GM19023 (cell line): ENCODE measurements around the gene SLC6A6.
"Not testable (repeated sequence)": the region's sequence is repeated elsewhere in the genome, so short reads cannot be mapped to it uniquely, and the experiment has no call there.

Experiments
- ATAC-seq: cut with Tn5 transposase; IDR thresholded peaks from one replicate; pipeline ENCODE4 v1.9.1; 2021; ENCODE audit warnings: mild to moderate bottlenecking, moderate library complexity; ENCODE audit not compliant: unreplicated experiment

The SLC6A6 gene

DNA sequence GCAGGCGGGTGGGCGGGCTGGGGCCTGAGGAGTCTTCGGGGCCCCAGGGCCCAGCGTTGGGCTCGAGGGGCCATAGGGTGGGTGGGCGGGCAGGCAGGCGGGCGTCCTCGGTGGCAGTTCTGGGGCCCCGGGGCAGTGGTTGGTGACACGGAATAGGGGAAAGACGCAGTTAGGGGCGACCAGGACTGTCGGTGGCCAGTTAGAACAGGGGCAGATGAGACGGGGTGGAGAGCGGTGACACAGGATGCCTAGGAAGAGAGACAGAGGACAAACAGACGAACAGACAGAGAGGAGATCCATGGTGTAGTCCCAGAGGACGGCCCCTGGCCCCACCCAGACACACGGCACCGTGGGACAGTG lies 101.3 kb downstream of the SLC6A6 start:
- ATAC-seq: no peak

DNA sequence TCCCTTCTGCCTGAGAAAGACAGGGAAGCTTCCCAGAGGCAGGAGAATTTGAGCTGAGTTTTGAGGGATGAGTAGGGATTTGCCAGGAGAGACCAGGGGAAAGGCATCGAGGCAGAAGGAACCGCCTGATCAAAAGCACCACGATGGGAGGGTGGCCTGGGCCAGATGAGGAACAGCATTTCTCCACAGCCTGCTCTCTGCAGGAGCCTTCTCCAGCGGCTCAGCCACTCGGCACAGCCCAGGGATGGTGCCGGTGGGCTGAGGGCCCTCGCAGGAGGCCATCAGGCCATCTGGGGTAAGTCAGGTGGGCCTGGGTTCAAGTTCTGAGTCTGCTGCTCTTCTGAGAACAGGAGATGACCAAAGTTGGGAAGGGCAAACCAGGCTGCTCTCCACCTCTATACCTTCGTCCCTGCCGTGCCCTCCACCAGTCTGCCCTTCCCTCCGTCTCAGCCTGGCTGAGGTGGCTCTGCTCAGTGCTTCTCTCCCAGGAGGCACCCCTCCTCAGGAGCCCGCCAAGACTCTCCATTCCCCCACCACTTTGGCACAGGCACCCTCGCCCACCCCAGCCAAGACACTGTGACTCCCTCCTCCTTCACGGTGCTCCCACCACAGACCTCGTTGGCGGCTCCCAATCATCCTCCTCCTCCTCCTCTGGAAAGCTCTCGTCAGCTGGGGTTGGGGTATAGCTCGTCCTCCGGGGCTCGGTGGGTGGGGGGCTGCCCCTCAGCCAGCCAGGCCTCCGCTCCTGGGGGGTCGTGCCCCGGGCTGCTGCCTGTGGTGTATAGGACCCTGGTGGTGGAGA lies 102.8 kb downstream of the SLC6A6 start:
- no peak for ATAC-seq

DNA sequence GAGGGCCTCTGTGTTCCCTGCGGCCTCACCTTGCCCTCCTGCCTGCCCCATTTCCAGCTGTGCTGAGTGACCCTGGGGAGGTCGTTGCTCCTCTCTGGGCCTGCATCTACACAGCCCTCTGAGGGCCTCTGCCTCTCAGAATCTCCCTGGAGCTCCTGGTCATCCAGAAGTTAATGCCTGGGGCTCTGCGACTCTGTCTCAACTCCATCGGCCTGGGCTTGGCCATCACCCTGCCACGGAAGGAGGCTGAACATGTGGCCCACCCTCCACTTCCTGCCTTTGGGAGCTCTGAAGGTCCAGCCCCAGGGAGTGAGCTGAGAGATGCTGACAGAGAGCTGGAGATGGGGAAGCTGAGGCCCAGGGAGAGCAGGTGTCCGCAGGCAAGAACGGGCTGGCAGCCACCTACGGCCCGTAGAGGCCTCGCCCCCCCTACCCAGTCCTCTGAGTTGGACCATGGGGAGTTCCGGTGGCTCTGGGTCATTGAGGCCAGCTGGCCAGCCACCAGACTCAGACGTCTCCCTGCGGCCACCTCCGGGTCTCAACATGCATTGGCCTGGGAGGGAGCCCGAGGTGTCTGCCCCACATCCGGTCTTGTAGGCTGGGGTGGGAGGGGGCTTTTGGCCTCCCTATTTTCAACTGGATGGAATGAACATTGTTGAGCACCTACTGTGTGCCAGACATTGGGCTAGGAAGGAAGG lies 103.5 kb downstream of the SLC6A6 start:
- ATAC-seq: no peak

DNA sequence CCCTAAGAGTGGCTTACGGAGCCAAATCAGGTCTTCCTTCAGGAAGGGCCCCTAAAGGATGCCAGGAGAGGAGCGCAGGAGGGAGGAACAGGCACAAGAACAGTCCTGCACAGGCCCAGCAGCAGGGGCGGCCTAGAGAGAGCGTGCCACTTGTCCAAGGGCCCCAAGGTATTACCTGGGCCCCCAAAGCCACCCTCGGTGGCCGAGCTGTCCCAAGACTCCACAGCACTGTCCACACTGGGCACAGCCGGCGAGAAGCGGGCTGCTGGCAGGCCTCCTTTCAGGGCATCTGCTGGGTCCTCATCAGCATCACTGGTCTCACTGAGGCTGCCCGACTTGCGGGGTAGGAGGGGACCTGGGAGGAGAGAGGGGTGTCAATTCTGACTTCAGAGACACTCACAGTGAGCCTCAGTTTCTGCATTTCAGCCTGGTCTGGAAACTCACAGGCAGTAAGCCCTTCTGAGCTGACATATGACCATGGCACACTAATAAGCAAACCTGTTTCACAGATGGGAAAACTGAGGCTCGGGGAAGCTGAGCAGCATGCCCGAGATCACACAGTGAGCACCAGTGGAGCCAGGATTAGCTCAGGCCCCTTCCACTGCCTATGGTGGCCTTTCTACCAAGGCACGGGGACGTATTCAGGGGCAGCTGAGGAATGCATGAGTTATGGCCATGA lies 104.4 kb downstream of the SLC6A6 start:
- ATAC-seq: no peak

DNA sequence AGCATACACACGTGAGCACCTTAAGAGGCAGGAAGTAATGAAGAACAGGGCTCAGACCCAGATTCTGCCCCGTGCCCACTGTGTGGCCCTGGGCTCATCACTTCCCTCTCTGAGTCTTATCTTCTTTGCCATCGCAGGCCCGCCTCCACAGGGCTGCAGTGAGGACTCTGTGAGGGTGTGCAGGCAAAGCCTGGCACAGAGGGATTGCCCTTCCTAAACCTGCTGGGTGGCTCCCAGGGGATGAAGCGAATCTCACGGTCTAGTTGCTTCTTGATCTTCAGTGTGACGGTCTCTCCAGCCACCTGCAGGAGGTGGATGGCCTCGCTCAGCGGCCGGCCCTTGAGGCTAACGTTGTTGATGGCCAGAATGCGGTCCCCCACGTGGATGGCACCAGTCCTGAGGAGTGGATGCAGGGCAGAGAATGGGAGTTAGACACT lies 104.9 kb downstream of the SLC6A6 start:
- no peak for ATAC-seq

DNA sequence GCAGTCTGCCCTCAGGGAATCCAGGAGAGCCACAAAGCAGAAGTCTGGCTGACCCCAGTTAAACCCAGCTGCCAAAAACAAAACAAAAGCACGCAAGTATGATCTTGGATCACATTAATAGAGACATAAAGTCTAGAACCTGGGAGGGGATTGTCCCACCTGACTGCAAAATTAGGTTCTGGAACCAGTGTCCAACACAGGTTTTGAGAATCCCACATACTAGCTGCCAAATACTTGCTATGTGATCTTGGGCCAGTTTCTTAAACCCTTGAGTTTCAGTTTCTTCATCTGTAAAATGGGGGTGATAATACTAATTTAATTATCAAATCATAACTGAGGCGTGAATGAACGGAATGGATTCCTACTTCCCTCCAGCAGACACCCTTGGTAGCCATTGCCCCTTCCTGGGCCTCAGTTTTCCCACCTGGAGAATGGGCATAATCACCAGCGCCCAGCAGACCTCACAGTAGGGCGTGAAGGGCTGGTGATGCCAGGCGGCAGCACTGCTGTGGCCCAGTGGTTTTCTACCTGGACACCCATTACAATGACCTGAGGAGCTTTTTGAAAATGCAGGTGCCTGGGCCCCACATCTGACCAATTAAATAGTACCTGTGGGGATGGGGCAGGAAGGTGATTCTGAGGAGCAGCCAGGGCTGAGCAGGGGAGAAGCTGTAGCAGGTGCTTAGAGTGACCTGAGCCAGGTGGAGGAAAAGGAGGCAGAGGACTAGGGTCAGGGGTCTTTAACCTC lies 105.5 kb downstream of the SLC6A6 start:
- no peak for ATAC-seq

DNA sequence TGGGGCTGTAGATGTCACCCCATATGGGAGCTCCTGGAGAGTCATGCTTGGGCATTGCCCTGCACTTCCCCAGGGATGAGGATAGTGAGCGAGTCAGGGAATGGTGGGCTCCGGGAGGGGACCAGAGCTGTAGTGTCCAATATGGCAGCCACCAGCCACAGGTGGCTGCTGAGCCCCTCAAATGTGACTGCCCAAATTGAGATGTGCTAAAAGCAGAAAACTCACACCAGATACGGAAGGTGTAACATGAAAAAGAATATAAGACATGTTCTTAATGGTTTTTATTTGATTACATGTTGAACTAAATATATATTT lies 106.1 kb downstream of the SLC6A6 start:
- ATAC-seq: no peak

DNA sequence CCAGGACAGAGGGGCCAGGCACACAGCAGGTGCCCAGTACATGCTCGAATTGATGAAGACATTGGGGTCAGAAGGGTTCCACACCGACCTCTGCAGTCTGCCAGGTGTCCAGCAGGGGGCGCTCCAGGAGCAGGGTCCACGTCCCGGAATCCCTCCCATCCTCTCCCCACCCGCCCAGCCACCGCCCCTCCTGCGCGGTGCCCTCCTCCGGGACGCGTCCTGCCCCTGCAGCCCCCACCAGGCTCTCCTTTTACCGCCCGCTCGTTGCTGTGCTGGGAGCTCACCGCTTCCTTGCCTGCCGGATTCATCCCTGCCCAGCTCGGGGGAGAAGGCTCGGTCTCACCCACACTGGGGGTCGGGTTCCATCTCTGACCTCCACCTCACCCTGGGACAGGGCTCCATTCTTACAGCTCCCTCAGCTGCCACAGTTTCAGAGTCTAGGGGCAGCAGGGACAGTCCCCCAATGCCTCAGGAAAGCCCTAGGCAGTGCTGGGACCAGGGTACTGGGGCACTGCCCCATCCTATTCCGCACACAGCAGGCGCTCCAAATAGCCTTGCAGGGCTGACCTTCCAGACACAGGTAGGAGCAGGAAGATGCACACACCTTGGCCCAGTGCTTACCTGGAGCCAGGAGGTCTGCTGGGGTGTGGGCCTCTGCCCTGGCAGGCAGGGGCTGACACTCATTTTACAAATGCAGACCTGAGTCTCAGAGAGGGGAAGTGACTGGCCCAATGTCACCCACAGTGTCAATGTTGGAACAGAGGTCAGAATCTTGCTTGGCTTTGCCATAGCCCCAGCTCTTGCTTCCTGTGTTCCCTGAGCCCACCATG lies 106.8 kb downstream of the SLC6A6 start:
- no peak for ATAC-seq

DNA sequence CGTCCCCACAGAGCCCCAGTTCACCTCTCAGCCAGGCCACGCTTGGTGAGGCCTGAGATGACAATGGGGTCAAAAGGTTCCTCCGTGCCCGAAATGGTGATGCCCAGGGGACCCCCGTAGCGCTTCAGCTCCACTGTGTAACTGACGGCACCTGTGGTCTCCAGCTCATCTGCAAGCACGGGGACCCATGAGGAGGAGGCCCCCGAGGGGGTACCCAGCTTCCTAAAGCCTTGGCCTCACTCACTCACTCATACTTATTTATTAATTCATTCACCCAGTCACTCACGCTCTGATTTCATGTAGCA lies 107.3 kb downstream of the SLC6A6 start:
- no peak for ATAC-seq

DNA sequence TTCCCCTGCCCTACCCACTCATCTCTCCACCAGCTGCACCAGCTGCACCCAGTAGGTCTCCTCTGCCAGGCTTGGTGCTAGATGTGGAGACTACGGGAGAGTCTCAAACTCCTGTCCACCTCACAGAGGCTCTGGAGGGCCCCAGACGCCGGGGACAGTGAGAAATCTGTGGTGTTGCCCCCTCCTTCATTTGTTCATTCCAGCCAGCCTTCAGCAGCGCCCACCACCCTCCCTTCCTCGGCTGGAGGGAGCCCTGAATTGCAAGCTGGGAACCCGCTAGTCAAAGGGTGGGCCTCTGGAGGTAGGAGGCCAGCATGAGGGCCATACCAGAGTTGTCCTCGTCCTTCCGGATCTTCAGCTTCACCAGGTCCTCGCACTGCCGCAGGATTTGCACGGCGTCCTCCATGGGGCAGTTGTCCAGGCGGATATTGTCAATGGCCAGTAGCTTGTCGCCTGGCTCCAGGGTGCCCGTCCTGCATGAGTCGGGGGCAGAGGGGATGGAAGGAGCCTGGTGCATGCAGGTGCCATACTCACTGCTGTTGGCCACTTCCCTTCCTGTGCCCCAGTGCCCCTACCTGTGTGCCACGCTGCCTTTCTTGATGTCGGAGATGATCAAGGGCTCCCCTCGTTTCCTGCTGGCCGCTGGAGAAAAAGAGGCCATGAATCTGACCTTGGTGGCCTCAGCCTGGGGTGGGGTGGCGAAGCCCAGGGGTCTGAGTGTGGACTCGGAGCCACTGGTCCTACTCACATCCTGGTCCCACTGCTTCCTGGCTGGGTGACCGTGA lies 108.6 kb downstream of the SLC6A6 start:
- no peak for ATAC-seq

DNA sequence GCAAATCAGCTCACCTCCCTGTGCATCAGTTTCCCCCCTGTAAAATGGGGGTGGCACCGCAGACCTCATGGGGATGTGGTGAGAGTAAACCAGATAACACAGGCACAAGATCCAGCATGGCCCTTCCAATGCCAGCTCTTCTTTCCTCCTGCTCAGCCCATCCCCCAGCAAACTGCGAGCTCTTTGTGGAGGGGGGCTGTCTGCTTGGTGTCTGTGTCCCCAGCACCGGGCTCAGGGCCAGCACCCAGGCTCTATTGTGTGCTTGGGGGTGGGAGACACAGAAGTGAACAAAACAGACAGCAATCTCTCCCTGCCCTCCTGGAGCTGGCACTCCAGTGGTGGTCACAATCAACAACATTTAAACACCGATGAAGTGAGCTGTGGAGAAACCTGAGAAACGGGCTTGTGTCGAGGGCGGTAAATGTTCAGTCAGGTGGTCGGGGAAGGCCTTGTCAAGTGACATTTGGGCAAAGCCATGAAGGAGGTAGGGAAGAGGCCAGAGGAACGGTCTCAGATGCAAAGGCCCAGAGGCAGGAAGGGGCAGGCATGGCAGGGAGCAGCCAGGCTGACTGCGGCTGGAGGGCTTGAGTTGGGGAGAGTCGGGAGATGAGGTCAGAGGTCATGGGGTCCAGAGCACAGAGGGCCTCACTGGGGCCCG lies 109.3 kb downstream of the SLC6A6 start:
- ATAC-seq: no peak

DNA sequence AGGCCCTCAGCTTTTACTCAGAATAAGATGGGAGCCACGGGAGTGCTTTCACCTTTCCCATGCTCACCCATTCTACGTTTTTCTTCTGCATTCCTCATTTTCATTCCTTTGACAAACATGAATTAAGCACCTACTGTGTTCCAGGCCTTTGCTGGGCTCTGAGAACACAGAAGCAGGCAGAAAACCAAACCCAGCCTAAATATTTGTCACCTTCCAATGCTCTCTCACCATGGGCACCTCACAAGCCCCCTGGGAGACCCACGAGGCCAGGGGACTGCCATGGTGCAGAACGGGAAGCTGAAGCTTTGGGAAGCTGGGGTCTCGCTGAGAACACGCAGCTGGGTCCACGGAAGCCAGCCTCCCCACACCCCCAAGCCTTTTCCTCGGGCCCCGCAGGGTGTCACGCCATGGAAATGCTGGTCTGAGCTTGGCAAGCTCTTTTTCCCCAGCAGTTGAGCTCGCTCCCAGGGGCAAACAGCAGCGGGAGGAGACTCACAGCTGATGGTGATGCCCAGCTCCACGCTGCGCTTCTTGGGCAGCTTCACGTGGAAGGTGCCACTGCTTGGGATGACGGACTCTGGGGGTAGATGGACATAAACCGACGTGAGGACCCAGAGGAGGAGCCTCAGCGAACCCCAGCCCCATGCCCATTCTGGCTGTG lies 110.0 kb downstream of the SLC6A6 start:
- ATAC-seq: no peak

DNA sequence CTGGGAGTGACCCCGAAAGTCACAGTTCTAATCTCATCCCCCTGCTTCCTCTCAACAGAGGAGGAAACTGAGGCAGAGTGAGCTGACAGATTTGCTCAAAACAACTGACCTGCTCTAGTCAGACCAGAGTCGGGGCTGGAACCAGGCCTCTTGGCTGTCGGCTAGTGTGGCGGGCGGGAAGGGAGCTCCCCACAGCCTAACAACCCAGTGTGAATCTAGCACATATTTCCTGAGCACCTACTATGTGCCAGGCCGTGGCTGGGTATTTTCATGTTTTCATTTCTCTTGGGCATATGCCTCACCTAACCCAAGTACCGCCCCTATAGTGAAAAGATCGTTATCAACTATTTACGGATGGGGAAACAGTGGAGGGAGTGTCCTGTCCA lies 110.5 kb downstream of the SLC6A6 start:
- no peak for ATAC-seq

DNA sequence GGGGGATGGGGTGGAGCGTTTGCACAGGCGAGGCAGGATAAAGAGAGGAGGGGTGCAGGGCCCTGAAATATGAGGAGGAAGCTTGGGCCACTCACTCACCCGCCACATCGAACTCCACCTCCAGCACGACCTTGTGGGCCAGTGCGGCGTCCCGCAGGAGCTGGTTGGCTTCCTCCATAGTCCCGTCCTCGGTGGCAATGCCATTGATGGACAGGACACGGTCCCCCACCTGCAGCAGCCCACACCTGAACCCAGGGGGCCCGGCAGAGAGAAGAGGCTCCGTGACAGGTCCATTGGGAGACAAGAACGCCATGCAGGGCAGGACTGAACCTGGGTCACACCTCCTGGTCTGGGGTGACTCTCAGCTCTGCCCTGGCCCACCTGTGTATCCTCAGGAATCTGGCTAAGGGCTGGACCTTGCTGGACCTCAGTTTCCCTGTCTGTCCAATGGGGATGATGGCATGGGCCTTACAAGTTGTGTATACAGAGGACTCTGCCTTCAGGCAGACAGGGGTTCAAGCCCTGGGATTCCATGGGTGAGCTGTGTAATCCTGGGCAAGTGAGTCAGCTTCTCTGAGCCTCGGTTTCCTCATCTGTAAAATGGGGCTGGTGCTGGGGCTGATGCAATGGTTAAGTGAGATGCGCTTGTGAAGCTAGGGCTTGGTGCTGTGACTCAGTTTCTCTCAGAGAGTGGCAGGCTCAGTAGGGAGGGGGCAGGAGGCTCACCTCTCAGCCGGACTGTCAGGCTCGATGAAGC lies 111.3 kb downstream of the SLC6A6 start:
- ATAC-seq: no peak

DNA sequence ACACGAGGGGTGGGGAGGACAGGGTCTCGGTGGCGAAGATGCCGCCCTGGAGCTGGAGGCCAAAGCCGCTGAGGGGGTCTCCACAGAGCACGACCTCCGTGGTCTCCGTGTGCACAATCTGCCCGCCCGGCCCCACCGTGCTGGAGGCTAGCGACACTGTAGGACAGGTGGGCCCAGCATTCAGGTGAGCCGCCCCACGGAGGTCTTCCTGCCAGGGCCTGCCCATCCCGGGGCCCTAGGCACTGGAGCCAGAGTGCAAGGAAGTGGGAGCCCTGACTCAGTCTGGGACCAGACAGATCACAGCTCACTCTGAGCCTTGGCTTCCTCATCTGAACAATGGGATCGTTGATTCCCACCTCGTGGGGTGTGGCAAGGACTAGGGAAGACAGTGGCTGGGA lies 111.9 kb downstream of the SLC6A6 start:
- ATAC-seq: no peak

DNA sequence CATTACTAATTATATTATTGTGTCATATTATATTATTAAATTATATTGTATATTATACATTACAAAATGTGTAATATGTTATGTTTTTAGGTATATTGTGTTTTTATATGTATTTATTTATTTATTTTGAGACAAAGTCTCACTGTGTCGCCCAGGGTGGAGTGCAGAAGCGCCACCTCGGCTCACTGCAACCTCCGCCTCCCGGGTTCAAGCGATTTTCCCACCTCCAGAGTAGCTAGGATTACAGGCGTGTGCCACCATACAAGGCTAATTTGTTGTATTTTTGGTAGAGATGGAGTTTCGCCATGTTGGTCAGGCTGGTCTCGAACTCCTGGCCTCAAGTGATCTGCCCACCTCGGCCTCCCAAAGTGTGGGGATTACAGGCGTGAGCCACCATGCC lies 113.1 kb downstream of the SLC6A6 start:
- not testable (repeated sequence) for ATAC-seq

DNA sequence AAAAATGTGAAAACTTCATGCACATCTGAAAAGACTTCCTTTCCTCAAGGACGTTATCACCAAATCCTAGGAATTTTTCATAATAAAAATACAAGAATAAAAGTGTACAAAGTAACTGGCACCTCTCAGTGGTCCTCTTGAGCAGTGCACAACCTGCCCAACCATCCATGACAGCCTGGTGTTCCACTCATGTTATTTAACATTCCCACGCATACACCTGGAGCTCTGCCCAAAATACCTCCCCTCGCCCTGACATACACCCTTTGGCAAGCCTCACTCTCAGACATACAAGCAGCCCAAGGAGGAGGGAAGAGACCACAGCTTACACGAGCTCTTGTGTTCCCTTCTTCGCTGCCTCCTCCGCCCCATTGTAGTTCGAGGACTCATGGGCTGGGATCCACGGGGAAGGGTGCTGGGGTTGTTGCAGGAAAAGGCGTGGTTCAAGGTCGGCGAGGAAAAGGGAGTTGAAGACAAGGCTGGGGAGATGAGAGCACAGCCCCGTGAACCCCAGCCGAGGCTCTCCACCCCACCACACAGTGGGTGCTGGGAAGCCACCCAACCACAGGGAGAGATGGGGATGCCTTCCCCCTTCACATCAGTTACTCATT lies 114.4 kb downstream of the SLC6A6 start:
- no peak for ATAC-seq
